H1 (cell line): ENCODE measurements around the gene CYBA. TPM values are rescaled to one million over a fixed set of nuclear protein-coding genes. Genes with fewer than 3 reads are reported as not detected.

Source experiments
- CTCF ChIA-PET: fragments of 300-600 bp; sonication (Branson Sonifier 250); formaldehyde crosslinking; loops from one replicate; lab custom pipeline; 2021; ENCODE audit not compliant: partially characterized antibody; lab: Charles Lee
- POLR2A ChIA-PET: fragments of 300-600 bp; sonication (Branson Sonifier 250); formaldehyde crosslinking; loops from one replicate; lab custom pipeline; 2021; ENCODE audit warnings: inconsistent platforms; ENCODE audit not compliant: partially characterized antibody; lab: Charles Lee
- DNase-seq, 2 experiments: peaks; one replicate each; pipeline versions ENCODE4 v3.0.0 to v3.0.0-alpha.2; 2010 to 2022; ENCODE audit warnings: low spot score in 2 of 2, low read depth in 1 of 2, mixed read lengths in 1 of 2
- FAIRE-seq: peaks from 2 replicates; lab custom pipeline; 2011; peaks lifted over from hg19 to GRCh38; lab: Jason Lieb, UNC
- H2AFZ ChIP-seq: 2 replicates; pipeline ENCODE4 v1.8.1; 2012; ENCODE audit warnings: low read length, inconsistent platforms
- H2AK5ac ChIP-seq: 2 replicates; pipeline ENCODE4 v1.6.1; 2013; ENCODE audit warnings: low read depth, low read length
- H2BK120ac ChIP-seq: replicated peaks from 2 replicates; pipeline ENCODE3; 2013; ENCODE audit warnings: low read depth, low read length, inconsistent platforms
- H2BK12ac ChIP-seq: 2 replicates; pipeline ENCODE4 v1.6.1; 2013; ENCODE audit warnings: low read depth, low read length
- H2BK15ac ChIP-seq: 2 replicates; pipeline ENCODE4 v1.6.1; 2013; ENCODE audit warnings: low read length
- H2BK20ac ChIP-seq: 2 replicates; pipeline ENCODE4 v1.6.1; 2013; ENCODE audit warnings: low read length
- H2BK5ac ChIP-seq: 2 replicates; pipeline ENCODE4 v1.6.1; 2013; ENCODE audit warnings: low read depth, low read length
- H3K14ac ChIP-seq: 2 replicates; pipeline ENCODE4 v1.6.1; 2013; ENCODE audit warnings: inconsistent platforms; ENCODE audit not compliant: insufficient read length
- H3K18ac ChIP-seq: 2 replicates; pipeline ENCODE4 v1.6.1; 2013; ENCODE audit warnings: low read length; ENCODE audit errors: extremely low read depth
- H3K23ac ChIP-seq: 2 replicates; pipeline ENCODE4 v1.6.1; 2013; ENCODE audit warnings: inconsistent platforms; ENCODE audit not compliant: insufficient read length
- H3K23me2 ChIP-seq: 2 replicates; pipeline ENCODE4 v1.6.1; 2013; ENCODE audit warnings: low read depth, low read length
- H3K27ac ChIP-seq: 2 replicates; pipeline ENCODE4 v1.6.1; 2011; ENCODE audit warnings: low read depth, low read length, inconsistent platforms
- H3K27me3 ChIP-seq, 4 experiments: replicated peaks in 1 of 4; 1 replicate in 1 of 4; 2 replicates in 3 of 4; pipeline versions ENCODE4 v1.6.1 to v1.8.1; 2011 to 2013; ENCODE audit warnings: low read length in 3 of 4, mild to moderate bottlenecking in 3 of 4, inconsistent platforms in 2 of 4, mixed read lengths in 2 of 4, moderate library complexity in 1 of 4; ENCODE audit not compliant: control insufficient read depth in 3 of 4, insufficient read depth in 3 of 4; ENCODE audit errors: extremely low read depth in 1 of 4
- H3K36me3 ChIP-seq, 4 experiments: 2 replicates each; pipeline versions ENCODE4 v1.6.1 to v1.8.1; 2011 to 2013; ENCODE audit warnings: mild to moderate bottlenecking in 4 of 4, low read length in 3 of 4, moderate library complexity in 2 of 4, control low read depth in 1 of 4, inconsistent platforms in 1 of 4; ENCODE audit not compliant: insufficient read depth in 4 of 4, control insufficient read depth in 2 of 4
- H3K4ac ChIP-seq: replicated peaks from 2 replicates; pipeline ENCODE3; 2013; ENCODE audit warnings: low read length, low read depth, mixed read lengths, inconsistent platforms; ENCODE audit not compliant: insufficient read length
- H3K4me1 ChIP-seq, 4 experiments: replicated peaks in 1 of 4; 1 replicate in 1 of 4; 2 replicates in 3 of 4; pipeline versions ENCODE4 v1.6.1 to v1.8.1; 2011 to 2013; ENCODE audit warnings: low read length in 3 of 4, inconsistent platforms in 2 of 4, mixed read lengths in 1 of 4; ENCODE audit not compliant: insufficient read depth in 4 of 4, control insufficient read depth in 3 of 4
- H3K4me2 ChIP-seq, 2 experiments: 2 replicates each; pipeline versions ENCODE4 v1.6.1 to v1.8.1; 2011 to 2013; ENCODE audit warnings: low read depth in 2 of 2, low read length in 2 of 2, control low read depth in 1 of 2, inconsistent platforms in 1 of 2, mild to moderate bottlenecking in 1 of 2; ENCODE audit not compliant: insufficient read depth in 1 of 2
- H3K4me3 ChIP-seq, 4 experiments: fragments of 200-600, 300-600 bp in 1 of 4; sonication (generic), shearing (Covaris generic), sonication (Bioruptor Twin) in 1 of 4; 2 replicates each; pipeline versions ENCODE4 v1.5.1 to v1.8.1; 2011 to 2016; ENCODE audit warnings: low read length in 4 of 4, low read depth in 3 of 4, control low read depth in 2 of 4, inconsistent platforms in 2 of 4, mild to moderate bottlenecking in 2 of 4, mixed read lengths in 1 of 4, moderate library complexity in 1 of 4; ENCODE audit not compliant: insufficient read depth in 2 of 4; ENCODE audit errors: extremely low read depth in 1 of 4
- H3K56ac ChIP-seq: replicated peaks from 2 replicates; pipeline ENCODE3; 2013; ENCODE audit warnings: low read depth, mild to moderate bottlenecking, mixed read lengths, low read length, inconsistent platforms; ENCODE audit not compliant: insufficient read length
- H3K79me1 ChIP-seq: 2 replicates; pipeline ENCODE4 v1.6.1; 2013; ENCODE audit warnings: low read depth, low read length, control low read depth
- H3K79me2 ChIP-seq, 2 experiments: 2 replicates each; pipeline versions ENCODE4 v1.6.1 to v1.8.1; 2012 to 2013; ENCODE audit warnings: low read length in 2 of 2, mild to moderate bottlenecking in 2 of 2, inconsistent platforms in 1 of 2; ENCODE audit not compliant: insufficient read depth in 2 of 2, control insufficient read depth in 1 of 2
- H3K9ac ChIP-seq, 4 experiments: replicated peaks in 1 of 4; 1 replicate in 1 of 4; 2 replicates in 3 of 4; pipeline versions ENCODE4 v1.6.1 to v1.8.1; 2011 to 2013; ENCODE audit warnings: low read depth in 3 of 4, low read length in 3 of 4, control low read depth in 2 of 4, mild to moderate bottlenecking in 2 of 4, moderate library complexity in 2 of 4, inconsistent platforms in 1 of 4; ENCODE audit errors: extremely low read depth in 1 of 4
- H3K9me3 ChIP-seq, 2 experiments: 2 replicates each; pipeline versions ENCODE4 v1.6.1 to v1.8.1; 2012 to 2013; ENCODE audit warnings: mild to moderate bottlenecking in 2 of 2, moderate library complexity in 2 of 2, control low read depth in 1 of 2, inconsistent platforms in 1 of 2, low read depth in 1 of 2, low read length in 1 of 2, mixed read lengths in 1 of 2; ENCODE audit not compliant: insufficient read depth in 2 of 2
- H4K20me1 ChIP-seq, 2 experiments: replicated peaks in 1 of 2; 2 replicates each; pipeline versions ENCODE3 to v1.8.1; 2011 to 2013; ENCODE audit warnings: inconsistent platforms in 2 of 2, low read length in 2 of 2, mild to moderate bottlenecking in 1 of 2; ENCODE audit not compliant: insufficient read depth in 2 of 2, control insufficient read depth in 1 of 2
- H4K5ac ChIP-seq: 2 replicates; pipeline ENCODE4 v1.6.1; 2013; ENCODE audit warnings: low read length, low read depth, mixed read lengths, inconsistent platforms; ENCODE audit not compliant: insufficient read length
- H4K8ac ChIP-seq: 2 replicates; pipeline ENCODE4 v1.8.0; 2013; ENCODE audit warnings: mild to moderate bottlenecking, moderate library complexity, low read length, inconsistent platforms; ENCODE audit not compliant: insufficient read depth; ENCODE audit errors: extremely low read depth
- H4K91ac ChIP-seq: replicated peaks from 2 replicates; pipeline ENCODE3; 2013; ENCODE audit warnings: low read length, mixed read lengths, inconsistent platforms; ENCODE audit not compliant: insufficient read length
- BACH1 ChIP-seq: IDR thresholded peaks from 2 replicates; pipeline ENCODE4 v1.6.1; 2012; ENCODE audit warnings: low read length, improper control_type of control experiment
- CBX8 ChIP-seq: fragments of 300-800, 300-1000 bp; sonication (generic); IDR thresholded peaks from 2 replicates; pipeline ENCODE4 v1.7.1; 2016; ENCODE audit warnings: low read depth, low read length, borderline replicate concordance
- HDAC6 ChIP-seq: IDR thresholded peaks from one replicate; pipeline ENCODE4 v1.7.1; 2012; ENCODE audit warnings: low read depth, mild to moderate bottlenecking, inconsistent platforms, low read length, moderate library complexity
- KDM4A ChIP-seq: IDR thresholded peaks from one replicate; pipeline ENCODE4 v1.7.1; 2012; ENCODE audit warnings: low read depth, mild to moderate bottlenecking, moderate library complexity, low read length, inconsistent platforms; ENCODE audit not compliant: severe bottlenecking
- SAP30 ChIP-seq: fragments of 300-600 bp; sonication (generic); IDR thresholded peaks from 2 replicates; pipeline ENCODE4 v1.7.1; 2012; ENCODE audit warnings: low read length, moderate library complexity, mild to moderate bottlenecking, inconsistent platforms; ENCODE audit not compliant: insufficient read depth, insufficient replicate concordance
- TAF7 ChIP-seq: optimal IDR thresholded peaks from 2 replicates; pipeline ENCODE3; 2011; ENCODE audit warnings: low read depth, mild to moderate bottlenecking, inconsistent platforms, low read length, moderate library complexity, borderline replicate concordance
- WGBS, 2 experiments: shearing (Covaris generic) in 1 of 2; methylation state at CpG; one replicate each; pipeline versions ENCODE4 v1.1.6 to v1.1.7; 2013 to 2015; ENCODE audit warnings: low lambda C conversion rate in 2 of 2, mixed read lengths in 2 of 2, inconsistent platforms in 1 of 2, low coverage in 1 of 2, missing lambda C conversion rate in 1 of 2; ENCODE audit not compliant: insufficient replicate concordance in 2 of 2, insufficient coverage in 1 of 2, insufficient read length in 1 of 2; ENCODE audit errors: extremely low coverage in 1 of 2, missing lambda C conversion rate in 1 of 2; 5-methylcytosine and 5-hydroxymethylcytosine counted together
- polyA plus RNA-seq, 7 experiments: library from polyadenylated mRNA; depleted of rRNA in 3 of 7; stranded (reverse) in 5 of 7; unstranded in 2 of 7; fragments of >200 nt in 5 of 7; fragments of 200-250 nt in 2 of 7; gene quantifications; 1 replicate in 5 of 7; 2 replicates in 1 of 7; 4 replicates in 1 of 7; pipeline versions ENCODE4 v1.2.1 to v1.2.3, GENCODE V29; 2011 to 2013; ENCODE audit warnings: missing spikeins in 2 of 7, mixed read lengths in 2 of 7
- total RNA-seq: library from RNA; stranded (reverse); fragmentation: NEBNext Ultra II Directional; extraction: Animal tissue kit (Norgen Biotek cat#: 25700); gene quantifications from 2 replicates; pipeline ENCODE4 v1.2.1, GENCODE V29; 2021
- TF ChIP-seq, protein P1 (sequence below): IDR thresholded peaks from 2 replicates; pipeline ENCODE4 v1.6.1; 2012; ENCODE audit warnings: inconsistent platforms
- TF ChIP-seq, protein P2 (sequence below): IDR thresholded peaks from 2 replicates; pipeline ENCODE4 v1.6.1; 2011; ENCODE audit warnings: low read depth, mild to moderate bottlenecking, low read length; ENCODE audit not compliant: insufficient read depth

CYBA gene
- total and polyA plus RNA-seq, 2 of the 8 experiments (the other 6 are each of a cell fraction or from before 2014, with no cell fraction given) = 136 to 254 TPM

DNA sequence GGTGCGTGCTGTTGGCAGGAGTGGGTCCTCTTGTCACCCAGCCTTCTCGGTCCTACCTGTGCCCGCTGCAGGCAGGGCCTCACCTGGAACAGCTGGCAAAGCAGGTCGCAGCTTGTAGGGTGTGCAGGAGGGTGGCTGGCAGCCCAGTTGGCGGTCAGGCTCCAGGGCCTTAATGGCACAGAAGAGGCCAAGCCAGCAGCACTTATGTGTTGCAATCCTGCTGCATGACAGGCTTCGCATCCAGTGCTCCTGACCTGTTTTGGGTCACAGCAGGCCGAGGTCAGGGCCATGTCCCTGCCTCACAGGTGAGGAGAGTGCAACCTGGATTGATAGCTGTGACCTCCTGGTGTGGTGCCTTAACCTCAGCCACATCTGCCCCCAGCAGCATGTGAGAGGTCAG is 48.8 kb downstream of the CYBA start:
- FAIRE-seq = no peak
- 87% methylated on average over 7 of the region's 7 CpGs; no CpG with 5 or more reads in 1 of the 2 experiments for WGBS, 2 experiments
- Histone ChIP-seq H4K20me1 (peaks cover 8 to 18% of the 10 kb centered on the region in 2 experiments), H2BK15ac (no peak overlapping the region), H3K4me3 (no peak overlapping the region), H3K18ac (no peak overlapping the region), H4K5ac (no peak overlapping the region), H3K27ac (no peak overlapping the region), H3K79me1 (peaks cover 3% of the 10 kb centered on the region), H3K79me2 (no peaks in the 10 kb centered on the region), H4K8ac (no peak overlapping the region; the same call in 1 of the 2 replicates), H3K4ac (no peak overlapping the region), H4K91ac (no peak overlapping the region), H3K23ac (no peak overlapping the region), H2BK5ac (no peak overlapping the region), H3K4me2 (no peak overlapping the region), H3K14ac (no peak overlapping the region), H2BK120ac (no peak overlapping the region), H2AFZ (no peak overlapping the region), H3K27me3 (no peaks in the 10 kb centered on the region), H3K36me3 (peaks cover 17 to 54% (median 36%) of the 10 kb centered on the region in 4 experiments), H3K9me3 (no peaks in the 10 kb centered on the region), H2BK12ac (no peak overlapping the region), H3K4me1 (peaks cover 0 to 3% (median 0%) of the 10 kb centered on the region in 4 experiments; a peak in 3 of 7 replicates), H2BK20ac (no peak overlapping the region), H3K56ac (no peak overlapping the region), H3K9ac (no peak overlapping the region), H3K23me2 (no peaks in the 10 kb centered on the region), H2AK5ac (no peak overlapping the region)
- CTCF ChIA-PET = interaction anchor here (1.0 to 1.6 kb wide), 7 partner anchors 8 to 164 kb away, joined by 3 to 5 read pairs (median 3); no protein-coding TSS in a partner anchor
- no peak for DNase-seq
- POLR2A ChIA-PET = interaction anchor here (0.8 kb wide), 1 partner anchor 8 kb away, joined by 3 read pairs; no protein-coding TSS in a partner anchor
- TF ChIP-seq HDAC6 = no peak
- TF ChIP-seq KDM4A = no peak
- TF ChIP-seq, protein P1, sequence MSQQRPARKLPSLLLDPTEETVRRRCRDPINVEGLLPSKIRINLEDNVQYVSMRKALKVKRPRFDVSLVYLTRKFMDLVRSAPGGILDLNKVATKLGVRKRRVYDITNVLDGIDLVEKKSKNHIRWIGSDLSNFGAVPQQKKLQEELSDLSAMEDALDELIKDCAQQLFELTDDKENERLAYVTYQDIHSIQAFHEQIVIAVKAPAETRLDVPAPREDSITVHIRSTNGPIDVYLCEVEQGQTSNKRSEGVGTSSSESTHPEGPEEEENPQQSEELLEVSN = no peak
- TF ChIP-seq CBX8 = no peak
- no peak for TF ChIP-seq TAF7
- TF ChIP-seq SAP30 = no peak
- TF ChIP-seq BACH1 = no peak
- TF ChIP-seq, protein P2, sequence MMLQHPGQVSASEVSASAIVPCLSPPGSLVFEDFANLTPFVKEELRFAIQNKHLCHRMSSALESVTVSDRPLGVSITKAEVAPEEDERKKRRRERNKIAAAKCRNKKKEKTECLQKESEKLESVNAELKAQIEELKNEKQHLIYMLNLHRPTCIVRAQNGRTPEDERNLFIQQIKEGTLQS = no peak
